Gastrocnemius medialis (tissue), 4 donors: ENCODE measurements around the gene TPT1. TPM values are rescaled to one million over a fixed set of nuclear protein-coding genes. Genes with fewer than 3 reads are reported as not detected.
A peak's percentile ranks its signal among the peaks of the same experiment; 100 is the strongest.

Experiments used
- ATAC-seq, 2 donors: fragments of 150-250 bp; one replicate each; pipeline ENCODE4 v1.9.1; 2016
- DNase-seq, 2 donors: peaks; one replicate each; pipeline ENCODE4 v3.0.0-alpha.2; 2019
- H3K27ac ChIP-seq, 4 donors: fragments of 200-600 bp; sonication (generic); 1 replicate in 1 of 4; 2 replicates in 3 of 4; pipeline ENCODE4 v1.5.1; 2016 to 2018; ENCODE audit warnings: mild to moderate bottlenecking in 2 of 4, moderate library complexity in 1 of 4
- H3K27me3 ChIP-seq, 3 donors: fragments of 200-600 bp; sonication (generic) in 2 of 3; 1 replicate in 1 of 3; 2 replicates in 2 of 3; pipeline versions ENCODE4 v1.5.1 to v1.6.0; 2016 to 2019; ENCODE audit warnings: mild to moderate bottlenecking in 1 of 3, moderate library complexity in 1 of 3
- H3K36me3 ChIP-seq, 2 donors: fragments of 200-600 bp; sonication (generic) in 1 of 2; one replicate each; pipeline ENCODE4 v1.5.1; 2017 to 2018
- H3K4me1 ChIP-seq, 2 donors: fragments of 200-600 bp; sonication (generic) in 1 of 2; one replicate each; pipeline ENCODE4 v1.5.1; 2016 to 2017; ENCODE audit warnings: mild to moderate bottlenecking in 2 of 2
- H3K4me3 ChIP-seq, 4 donors: fragments of 200-600 bp; sonication (generic) in 3 of 4; 1 replicate in 1 of 4; 2 replicates in 3 of 4; pipeline ENCODE4 v1.5.1; 2016 to 2019; ENCODE audit warnings: mild to moderate bottlenecking in 2 of 4
- H3K9me3 ChIP-seq, 3 donors: fragments of 200-600 bp; sonication (generic) in 2 of 3; 1 replicate in 1 of 3; 2 replicates in 2 of 3; pipeline ENCODE4 v1.5.1; 2016 to 2019
- POLR2A ChIP-seq, 2 donors: fragments of 450-650 bp; IDR thresholded peaks; one replicate each; pipeline ENCODE4 v1.6.1; 2017; ENCODE audit warnings: antibody characterized with exemption in 2 of 2, mild to moderate bottlenecking in 2 of 2, moderate library complexity in 2 of 2
- in situ Hi-C, 4 donors: fragments of 200-750 bp; cut with MboI; loops; one replicate each; pipeline versions ENCODE4 v1.15.0 to v1.8.0; 2017; ENCODE audit warnings: low sequenced_read_pairs in 4 of 4
- intact Hi-C: fragments of 100-400 bp; cut with DNase I; formaldehyde crosslinking; loops from one replicate; pipeline ENCODE4 v1.15.1; 2023; ENCODE audit warnings: low total_unique reads
- total RNA-seq, 4 donors: library from RNA; depleted of rRNA; stranded (reverse); fragments of >200 nt; gene quantifications; one replicate each; pipeline versions ENCODE4 v1.1.0 to v1.2.3, GENCODE V29; 2016
- TF ChIP-seq, protein P1 (sequence below), 5 experiments: fragments of 450-650 bp in 3 of 5; fragments of 200-600 bp in 2 of 5; sonication (generic) in 2 of 5; IDR thresholded peaks in 4 of 5; conservative IDR thresholded peaks in 1 of 5; 1 replicate in 4 of 5; 2 replicates in 1 of 5; pipeline ENCODE4 v1.5.1; 2016 to 2019; ENCODE audit warnings: antibody characterized with exemption in 5 of 5, mild to moderate bottlenecking in 3 of 5, moderate library complexity in 3 of 5

The TPT1 gene
- total RNA-seq, 4 donors from 2014 or later = 4,595 to 7,577 (median 5,951) TPM

DNA sequence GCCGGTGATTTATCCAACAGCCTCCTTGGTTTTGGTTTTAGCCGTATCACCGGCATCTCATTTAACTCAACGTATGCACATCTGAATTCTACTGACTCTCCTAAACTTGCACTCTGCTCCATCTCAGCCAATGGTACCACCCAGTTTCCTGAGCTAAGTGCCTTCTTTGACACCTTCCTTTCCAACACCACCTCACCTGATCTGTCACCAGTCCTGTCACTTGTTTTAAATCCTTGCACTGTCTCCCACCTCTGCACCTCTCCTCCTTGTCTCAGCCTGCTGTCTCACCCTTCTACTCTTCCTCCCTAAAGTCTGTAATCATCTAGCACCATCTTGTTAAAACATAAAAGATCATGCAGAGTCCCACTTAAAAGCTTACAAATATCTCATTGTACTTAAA, 28.1 kb upstream of the TPT1 start:
- no peaks in the 10 kb centered on the region for H3K36me3 ChIP-seq
- peak overlapping the region in 2 of 4 donors; percentile 32 to 46 for H3K27ac ChIP-seq
- in situ Hi-C loops (loop anchor here in 2 of 4 donors (10.0 kb wide), 2 partner anchors 96 to 126 kb away; partner anchors contain the start of gene COG3 (in 1 of the 2)), intact Hi-C loops (no loop called here)
- H3K4me1 ChIP-seq = peaks cover 31 to 37% of the 10 kb centered on the region in 2 donors
- ATAC-seq = no peak
- TF ChIP-seq, protein P1, sequence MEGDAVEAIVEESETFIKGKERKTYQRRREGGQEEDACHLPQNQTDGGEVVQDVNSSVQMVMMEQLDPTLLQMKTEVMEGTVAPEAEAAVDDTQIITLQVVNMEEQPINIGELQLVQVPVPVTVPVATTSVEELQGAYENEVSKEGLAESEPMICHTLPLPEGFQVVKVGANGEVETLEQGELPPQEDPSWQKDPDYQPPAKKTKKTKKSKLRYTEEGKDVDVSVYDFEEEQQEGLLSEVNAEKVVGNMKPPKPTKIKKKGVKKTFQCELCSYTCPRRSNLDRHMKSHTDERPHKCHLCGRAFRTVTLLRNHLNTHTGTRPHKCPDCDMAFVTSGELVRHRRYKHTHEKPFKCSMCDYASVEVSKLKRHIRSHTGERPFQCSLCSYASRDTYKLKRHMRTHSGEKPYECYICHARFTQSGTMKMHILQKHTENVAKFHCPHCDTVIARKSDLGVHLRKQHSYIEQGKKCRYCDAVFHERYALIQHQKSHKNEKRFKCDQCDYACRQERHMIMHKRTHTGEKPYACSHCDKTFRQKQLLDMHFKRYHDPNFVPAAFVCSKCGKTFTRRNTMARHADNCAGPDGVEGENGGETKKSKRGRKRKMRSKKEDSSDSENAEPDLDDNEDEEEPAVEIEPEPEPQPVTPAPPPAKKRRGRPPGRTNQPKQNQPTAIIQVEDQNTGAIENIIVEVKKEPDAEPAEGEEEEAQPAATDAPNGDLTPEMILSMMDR (IDR thresholded peaks at IDR 0.05 in 4 of 5, conservative IDR thresholded peaks at IDR 0.05 in 1 of 5) = no peak
- no peak for TF ChIP-seq POLR2A (IDR thresholded peaks at IDR 0.05)
- no peak for DNase-seq
- H3K4me3 ChIP-seq = no peak overlapping the region
- H3K9me3 ChIP-seq = no peaks in the 10 kb centered on the region
- no peaks in the 10 kb centered on the region for H3K27me3 ChIP-seq

DNA sequence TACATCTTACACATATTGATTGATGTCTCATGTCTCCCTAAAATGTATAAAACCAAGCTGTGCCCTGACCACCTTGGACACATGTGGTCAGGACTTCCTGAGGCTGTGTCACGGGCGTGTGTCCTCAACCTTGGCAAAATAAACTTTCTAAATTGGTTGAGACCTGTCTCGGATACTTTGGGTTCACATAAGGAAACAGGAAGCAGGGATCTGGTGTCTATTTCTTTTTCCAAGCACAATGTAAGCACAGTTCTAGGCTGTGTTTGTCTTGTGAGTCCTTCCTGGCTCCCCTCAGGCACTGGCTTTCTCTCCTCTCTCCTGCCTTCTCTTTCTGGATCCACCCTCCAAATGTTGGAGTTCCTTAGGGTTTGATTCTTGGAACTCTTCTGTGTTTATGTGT, 27.6 kb upstream of the TPT1 start:
- intact Hi-C loops = no loop called here
- TF ChIP-seq POLR2A (IDR thresholded peaks at IDR 0.05) = no peak
- TF ChIP-seq, protein P1 (IDR thresholded peaks at IDR 0.05 in 4 of 5, conservative IDR thresholded peaks at IDR 0.05 in 1 of 5) = no peak
- Histone ChIP-seq H3K9me3 (no peaks in the 10 kb centered on the region), H3K36me3 (no peaks in the 10 kb centered on the region), H3K27ac (peak overlapping the region; percentile 13 to 46 (median 23)), H3K4me3 (no peak overlapping the region), H3K4me1 (peaks cover 31 to 37% of the 10 kb centered on the region in 2 donors), H3K27me3 (no peaks in the 10 kb centered on the region)
- no peak for ATAC-seq
- in situ Hi-C loops = loop anchor here in 2 of 4 donors (10.0 kb wide), 2 partner anchors 96 to 126 kb away; partner anchors contain the start of gene COG3 (in 1 of the 2)
- DNase-seq = no peak

DNA sequence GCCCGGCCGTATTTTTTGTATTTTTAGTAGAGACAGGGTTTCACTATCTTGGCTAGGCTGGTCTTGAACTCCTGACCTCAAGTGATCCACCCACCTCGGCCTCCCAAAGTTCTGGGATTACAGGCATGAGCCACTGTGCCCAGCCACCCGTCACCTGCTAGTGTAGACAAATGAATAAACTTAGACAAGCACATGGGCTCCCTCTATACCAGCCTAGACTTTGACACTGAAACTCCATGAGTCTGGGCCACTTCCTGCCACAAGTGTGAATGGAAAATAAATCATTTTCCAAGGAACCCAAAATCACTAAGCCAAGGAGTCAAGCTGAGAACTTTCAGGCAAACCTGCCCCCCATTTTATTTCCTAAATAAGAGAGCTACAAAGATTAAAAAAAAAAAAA, 27.0 kb upstream of the TPT1 start:
- ATAC-seq = no peak
- peak overlapping the region in 1 of 4 donors; percentile 14 for H3K27ac ChIP-seq
- no peak for TF ChIP-seq POLR2A (IDR thresholded peaks at IDR 0.05)
- TF ChIP-seq, protein P1 (IDR thresholded peaks at IDR 0.05 in 4 of 5, conservative IDR thresholded peaks at IDR 0.05 in 1 of 5) = no peak
- DNase-seq = no peak
- H3K4me3 ChIP-seq = no peak overlapping the region
- intact Hi-C loops = no loop called here
- in situ Hi-C loops = loop anchor here in 2 of 4 donors (10.0 kb wide), 2 partner anchors 97 to 127 kb away; partner anchors contain the start of gene COG3 (in 1 of the 2)
- H3K36me3 ChIP-seq = no peaks in the 10 kb centered on the region
- no peaks in the 10 kb centered on the region for H3K27me3 ChIP-seq
- H3K4me1 ChIP-seq = peaks cover 27 to 37% of the 10 kb centered on the region in 2 donors
- no peaks in the 10 kb centered on the region for H3K9me3 ChIP-seq

DNA sequence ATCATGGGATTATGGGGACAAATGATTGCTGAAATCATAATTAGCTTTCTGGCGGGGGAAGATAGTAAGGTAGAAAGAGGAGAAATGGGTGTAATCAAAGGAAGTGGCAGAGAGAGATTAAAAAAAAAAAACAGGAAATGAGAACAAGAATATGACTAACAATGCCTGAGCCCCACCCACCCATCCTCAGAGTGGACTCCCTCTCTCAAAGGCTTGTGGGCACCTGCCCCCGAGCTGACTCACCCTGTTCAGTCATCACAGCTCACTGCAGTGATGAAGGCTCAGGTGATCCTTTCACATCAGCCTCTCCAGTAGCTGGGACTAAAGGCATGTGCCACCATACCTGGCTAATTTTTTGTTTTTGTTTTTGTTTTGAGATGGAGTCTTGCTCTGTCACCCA, 26.4 kb upstream of the TPT1 start:
- in situ Hi-C loops = loop anchor here in 2 of 4 donors (10.0 kb wide), 2 partner anchors 97 to 127 kb away; partner anchors contain the start of gene COG3 (in 1 of the 2)
- ATAC-seq = no peak
- Histone ChIP-seq H3K4me3 (no peak overlapping the region), H3K27me3 (no peaks in the 10 kb centered on the region), H3K36me3 (no peaks in the 10 kb centered on the region), H3K9me3 (no peaks in the 10 kb centered on the region), H3K27ac (no peak overlapping the region), H3K4me1 (peaks cover 21 to 30% of the 10 kb centered on the region in 2 donors)
- DNase-seq = peak in 1 of 2 donors; percentile 39
- intact Hi-C loops = no loop called here
- TF ChIP-seq, protein P1 (IDR thresholded peaks at IDR 0.05 in 4 of 5, conservative IDR thresholded peaks at IDR 0.05 in 1 of 5) = no peak
- TF ChIP-seq POLR2A (IDR thresholded peaks at IDR 0.05) = no peak

DNA sequence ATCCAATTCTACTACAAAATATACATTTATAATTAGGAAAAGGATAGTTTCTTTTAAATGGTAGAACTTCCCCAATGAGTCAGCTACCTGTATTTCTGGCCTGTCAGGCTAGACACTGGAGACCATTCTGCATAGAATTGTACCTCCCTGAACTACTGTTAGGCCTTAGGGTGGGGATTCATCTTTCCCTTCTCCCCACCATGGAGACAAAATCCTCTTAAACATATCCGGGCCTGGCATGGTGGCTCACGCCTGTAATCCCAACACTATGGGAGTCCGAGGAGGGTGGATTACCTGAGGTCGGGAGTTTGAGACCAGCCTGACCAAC, 24.5 kb upstream of the TPT1 start:
- Histone ChIP-seq H3K36me3 (no peaks in the 10 kb centered on the region), H3K4me1 (peaks cover 9 to 12% of the 10 kb centered on the region in 2 donors)

More for the DNA sequence above, 24.5 kb upstream of the TPT1 start:
- TF ChIP-seq, protein P1 (IDR thresholded peaks at IDR 0.05 in 4 of 5, conservative IDR thresholded peaks at IDR 0.05 in 1 of 5) = no peak
- TF ChIP-seq POLR2A (IDR thresholded peaks at IDR 0.05) = no peak
- in situ Hi-C loops (loop anchor here in 2 of 4 donors (10.0 kb wide), 2 partner anchors 99 to 129 kb away; partner anchors contain the start of gene COG3 (in 1 of the 2)), intact Hi-C loops (no loop called here)
- no peak overlapping the region for H3K27ac ChIP-seq
- no peaks in the 10 kb centered on the region for H3K27me3 ChIP-seq
- H3K9me3 ChIP-seq = no peaks in the 10 kb centered on the region
- DNase-seq (no peak), ATAC-seq (no peak)
- no peak overlapping the region for H3K4me3 ChIP-seq
